Pulmonary artery endothelial cell (primary cell): Measurements from ENCODE around the gene CUL1. TPM values are rescaled to one million over a fixed set of nuclear protein-coding genes. Genes with fewer than 3 reads are reported as not detected.

ENCODE experiments used
- DNase-seq: peaks from one replicate; pipeline ENCODE4 v3.0.0-alpha.2; 2011; ENCODE audit warnings: low read depth, low spot score
- total RNA-seq: library from RNA; depleted of rRNA; stranded (reverse); fragments of >200 nt; gene quantifications from 2 replicates; pipeline ENCODE4 v1.2.3, GENCODE V29; 2014

Gene CUL1
- total RNA-seq, 1 donor from 2014 or later = 56.3 TPM

GRCh38 chr7:148850564-148850963 is 151.9 kb downstream of the CUL1 start:
- no peak for DNase-seq

Other genes with a start within 250 kb of the CUL1 start
- not detected in 2 replicates for gene C7orf33, start 108.1 kb upstream of the CUL1 start, total RNA-seq
- gene EZH2, start 185.4 kb downstream of the CUL1 start, total RNA-seq = 17.4 and 18.6 TPM in 2 replicates